Nephron progenitor cell (in vitro differentiated cells): ENCODE results near the gene HERC5.

Experiments
- DNase-seq: peaks from one replicate; pipeline ENCODE4 v3.0.0; 2021
- H3K27ac Mint-ChIP-seq: 2 replicates; pipeline ENCODE4 v1.8.0; 2021; ENCODE audit warnings: mild to moderate bottlenecking, moderate library complexity, mixed read lengths
- H3K27me3 Mint-ChIP-seq: 2 replicates; pipeline ENCODE4 v1.8.0; 2021; ENCODE audit warnings: mild to moderate bottlenecking, low read depth, mixed read lengths; ENCODE audit not compliant: poor library complexity
- H3K36me3 Mint-ChIP-seq: 2 replicates; pipeline ENCODE4 v1.8.0; 2021; ENCODE audit warnings: low read depth, mixed read lengths
- H3K4me1 Mint-ChIP-seq: 2 replicates; pipeline ENCODE4 v1.8.0; 2021; ENCODE audit warnings: mixed read lengths
- H3K4me3 Mint-ChIP-seq: 2 replicates; pipeline ENCODE4 v1.8.0; 2021; ENCODE audit warnings: mild to moderate bottlenecking, moderate library complexity, mixed read lengths
- H3K9me3 Mint-ChIP-seq: 2 replicates; pipeline ENCODE4 v1.8.0; 2021; ENCODE audit warnings: mild to moderate bottlenecking, moderate library complexity, mixed read lengths
- CTCF ChIP-seq: fragments of 200-600 bp; sonication (generic); IDR thresholded peaks from 2 replicates; pipeline ENCODE4 v1.5.0; 2021; ENCODE audit warnings: antibody characterized with exemption

Gene HERC5

DNA sequence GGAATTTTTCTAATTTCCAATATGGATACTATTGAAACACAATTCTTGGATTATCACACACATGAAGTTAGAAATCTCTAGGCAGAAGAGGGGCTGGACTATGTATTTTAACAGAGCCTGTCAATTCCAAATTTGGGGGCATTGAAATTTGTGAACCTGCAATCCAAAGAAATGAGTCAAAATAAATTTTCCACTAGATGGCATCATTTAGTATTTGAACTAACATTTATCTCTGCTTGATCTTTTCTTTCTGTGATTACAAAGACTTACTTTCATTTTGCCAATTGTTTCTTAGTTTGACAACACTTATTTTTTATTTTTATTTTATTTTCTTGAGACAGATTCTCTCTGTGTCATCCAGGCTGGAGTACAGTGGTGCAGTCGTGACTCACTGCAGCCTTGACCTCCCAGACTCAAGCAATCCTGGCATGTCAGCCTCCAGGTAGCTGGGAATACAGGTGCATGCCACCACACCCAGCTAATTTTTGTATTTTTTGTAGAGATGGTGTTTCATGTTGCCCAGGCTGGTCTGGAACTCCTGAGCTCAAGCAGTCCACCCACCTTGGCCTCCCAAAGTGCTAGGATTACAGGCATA, 69.4 kb downstream of the HERC5 start:
- H3K4me1 Mint-ChIP-seq, result peaks cover 33% of the 10 kb centered on the region
- DNase-seq, result no peak
- H3K9me3 Mint-ChIP-seq, result no peaks in the 10 kb centered on the region
- no peak for TF ChIP-seq CTCF
- H3K4me3 Mint-ChIP-seq, result no peak overlapping the region
- H3K27ac Mint-ChIP-seq, result no peak overlapping the region
- H3K27me3 Mint-ChIP-seq, result peaks cover 4% of the 10 kb centered on the region
- H3K36me3 Mint-ChIP-seq, result peaks cover 2% of the 10 kb centered on the region

- no peak overlapping the region for H3K4me3 Mint-ChIP-seq
- H3K9me3 Mint-ChIP-seq, result no peaks in the 10 kb centered on the region
- no peaks in the 10 kb centered on the region for H3K36me3 Mint-ChIP-seq
- H3K27me3 Mint-ChIP-seq, result peaks cover 4% of the 10 kb centered on the region
- no peak overlapping the region for H3K27ac Mint-ChIP-seq
- no peak for TF ChIP-seq CTCF
- DNase-seq, result no peak
- H3K4me1 Mint-ChIP-seq, result peaks cover 18% of the 10 kb centered on the region
These were observed 70.9 kb downstream of the HERC5 start for GRCh38 chr4:88527787-88528186.

- H3K27ac Mint-ChIP-seq, result no peak overlapping the region
- DNase-seq, result no peak
- H3K9me3 Mint-ChIP-seq, result no peaks in the 10 kb centered on the region
- no peak for TF ChIP-seq CTCF
- peaks cover 17% of the 10 kb centered on the region for H3K4me1 Mint-ChIP-seq
- H3K27me3 Mint-ChIP-seq, result peaks cover 4% of the 10 kb centered on the region
- no peaks in the 10 kb centered on the region for H3K36me3 Mint-ChIP-seq
- H3K4me3 Mint-ChIP-seq, result no peak overlapping the region
These were observed 71.9 kb downstream of the HERC5 start for GRCh38 chr4:88528861-88529260.

- Mint-ChIP-seq H3K27me3 (peaks cover 4% of the 10 kb centered on the region), H3K4me1 (peaks cover 4% of the 10 kb centered on the region), H3K27ac (no peak overlapping the region), H3K9me3 (no peaks in the 10 kb centered on the region), H3K36me3 (no peaks in the 10 kb centered on the region), H3K4me3 (no peak overlapping the region)
- TF ChIP-seq CTCF, result no peak
- DNase-seq, result no peak
These were observed 74.6 kb downstream of the HERC5 start for GRCh38 chr4:88531549-88531948.

GRCh38 chr4:88533088-88533790, 76.3 kb downstream of the HERC5 start:
- H3K27ac Mint-ChIP-seq, result peak overlapping the region; percentile 60
- H3K36me3 Mint-ChIP-seq, result no peaks in the 10 kb centered on the region
- H3K4me3 Mint-ChIP-seq, result no peak overlapping the region
- no peak for TF ChIP-seq CTCF
- no peaks in the 10 kb centered on the region for H3K27me3 Mint-ChIP-seq
- no peak for DNase-seq
- H3K9me3 Mint-ChIP-seq, result no peaks in the 10 kb centered on the region
- H3K4me1 Mint-ChIP-seq, result peaks cover 1% of the 10 kb centered on the region
